ENCODE results near the gene MITF.
"Not testable (repeated sequence)": the region's sequence is repeated elsewhere in the genome, so short reads cannot be mapped to it uniquely, and the experiment has no call there.

MITF gene

DNA sequence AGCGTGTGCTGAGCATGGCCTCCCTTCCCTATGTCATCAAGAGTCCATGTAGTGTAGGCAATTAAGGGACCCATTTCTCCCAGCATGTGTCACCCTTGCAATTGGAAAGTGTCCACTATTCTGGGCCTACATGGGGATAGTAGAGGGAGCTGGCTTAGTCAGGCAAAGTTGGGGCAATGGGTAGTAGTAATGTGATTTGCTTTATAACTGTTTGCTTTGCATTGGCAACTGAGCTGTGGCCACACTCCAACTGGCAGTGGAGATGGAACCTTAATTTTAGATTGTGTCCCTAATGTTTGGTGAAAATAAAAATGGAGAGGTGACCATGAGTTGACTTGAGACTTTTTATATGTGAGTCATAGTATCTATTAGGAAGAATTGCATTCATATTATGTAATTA, 162.5 kb downstream of the MITF start:
- in situ Hi-C loops (cut with HindIII; ENCODE audit: low sequenced_read_pairs): no loop called here

DNA sequence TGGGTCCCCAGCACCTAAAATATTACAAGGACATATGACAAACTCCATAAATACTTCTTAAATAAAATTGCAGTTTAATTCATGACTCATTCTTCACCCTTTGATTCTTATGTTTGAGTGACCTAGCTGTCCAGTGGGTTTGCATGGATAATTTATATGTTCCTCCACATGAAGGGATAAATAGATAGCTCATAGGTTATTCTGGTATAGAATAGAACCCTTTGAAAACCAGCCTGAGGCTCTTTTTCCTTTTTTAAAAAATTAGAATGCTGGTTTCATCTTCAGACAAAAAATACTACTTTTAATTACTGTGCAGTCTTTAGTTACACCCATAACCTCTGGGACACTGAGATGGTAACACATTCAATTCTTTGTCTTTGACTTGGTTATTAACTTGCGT, 163.1 kb downstream of the MITF start:
- in situ Hi-C loops (cut with HindIII; ENCODE audit: low sequenced_read_pairs): no loop called here

DNA sequence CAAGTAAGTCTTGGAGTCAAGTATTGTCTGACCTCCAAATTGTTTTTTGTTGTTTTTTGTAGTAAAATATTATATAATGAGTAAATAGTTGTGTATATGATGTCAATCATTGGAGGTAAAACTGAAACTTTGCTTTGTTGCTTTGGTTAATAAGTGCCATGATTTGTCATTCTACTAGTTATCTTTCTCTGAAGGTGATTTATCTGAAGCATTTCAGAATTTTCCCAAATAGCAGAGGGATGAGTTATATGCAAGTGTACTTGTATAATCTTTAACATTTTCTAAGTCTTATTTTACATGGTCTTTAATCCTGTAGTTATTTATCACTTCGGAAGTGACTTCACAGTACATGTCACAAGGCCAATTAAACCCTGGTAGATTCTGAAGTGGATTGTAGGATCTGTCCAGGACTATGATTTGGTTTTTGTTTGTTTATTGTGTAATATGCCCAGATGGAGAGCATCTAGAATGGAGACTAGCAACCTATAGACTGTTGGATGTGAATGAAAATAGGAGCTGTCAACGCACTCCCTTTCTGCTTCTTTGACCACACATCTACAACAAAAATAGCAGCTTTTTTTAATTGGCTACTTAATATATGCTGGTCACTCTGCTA, 167.2 kb downstream of the MITF start:
- in situ Hi-C loops (cut with HindIII; ENCODE audit: low sequenced_read_pairs): no loop called here

DNA sequence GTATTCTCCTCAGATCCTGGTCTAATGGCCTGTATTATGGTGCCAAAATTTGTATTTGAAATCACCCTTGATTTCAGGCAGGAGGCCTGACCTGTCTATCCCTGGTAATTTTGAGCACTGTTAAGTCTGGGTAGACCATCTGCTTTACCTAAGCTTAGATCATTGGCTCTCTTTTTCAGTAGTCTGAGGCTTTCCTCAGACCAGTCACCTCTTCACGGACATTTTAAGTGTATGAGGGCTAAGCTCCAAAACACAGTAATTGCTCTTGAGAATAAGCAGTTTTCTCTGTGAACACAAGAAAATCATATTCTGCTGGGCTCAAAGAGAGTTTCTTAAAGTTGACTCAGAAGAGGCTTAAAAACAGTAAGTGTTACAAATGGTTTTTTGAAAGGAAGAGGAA, 168.3 kb downstream of the MITF start:
- in situ Hi-C loops (cut with HindIII; ENCODE audit: low sequenced_read_pairs): no loop called here

DNA sequence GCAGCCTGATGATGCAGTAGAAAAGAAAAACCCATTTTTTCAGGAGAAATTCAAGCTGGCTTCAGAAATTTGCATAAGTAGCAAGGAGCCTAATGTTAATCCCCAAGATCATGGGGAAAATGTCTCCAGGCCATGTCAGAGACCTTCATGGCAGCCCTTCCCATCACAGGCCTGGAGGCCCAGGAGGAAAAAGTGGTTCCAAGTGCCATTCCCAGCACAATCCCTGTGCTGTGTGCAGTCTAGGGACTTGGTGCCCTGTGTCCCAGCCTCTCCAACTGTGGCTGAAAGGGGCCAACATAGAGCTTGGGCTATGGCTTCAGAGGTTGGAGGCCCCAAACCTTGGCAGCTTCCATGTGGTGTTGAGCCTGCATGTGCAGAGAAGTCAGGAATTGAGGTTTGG, 170.6 kb downstream of the MITF start:
- in situ Hi-C loops (cut with HindIII; ENCODE audit: low sequenced_read_pairs): loop anchor here (5.0 kb wide), 1 partner anchor 98 kb away; no protein-coding TSS in a partner anchor

DNA sequence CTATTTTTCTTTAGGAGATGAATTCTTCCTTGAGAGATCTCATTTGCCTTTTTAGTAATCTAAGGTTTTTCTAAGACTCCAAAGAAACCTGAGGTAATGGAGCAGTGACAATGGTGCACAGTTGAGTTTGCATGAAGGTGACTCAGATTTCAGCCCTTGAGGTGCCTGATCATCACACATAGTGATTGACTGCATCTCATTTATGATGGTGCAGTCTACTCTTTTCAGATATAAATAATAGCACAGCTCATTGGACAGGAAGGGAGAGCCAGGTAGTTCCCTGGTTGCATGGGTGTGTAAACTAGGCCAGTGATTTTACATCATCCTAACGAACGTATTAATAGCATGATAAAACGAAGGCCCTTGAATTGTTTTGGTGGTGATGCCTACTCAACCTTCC, 174.2 kb downstream of the MITF start:
- in situ Hi-C loops (cut with HindIII; ENCODE audit: low sequenced_read_pairs): loop anchor here (5.0 kb wide), 1 partner anchor 101 kb away; no protein-coding TSS in a partner anchor

DNA sequence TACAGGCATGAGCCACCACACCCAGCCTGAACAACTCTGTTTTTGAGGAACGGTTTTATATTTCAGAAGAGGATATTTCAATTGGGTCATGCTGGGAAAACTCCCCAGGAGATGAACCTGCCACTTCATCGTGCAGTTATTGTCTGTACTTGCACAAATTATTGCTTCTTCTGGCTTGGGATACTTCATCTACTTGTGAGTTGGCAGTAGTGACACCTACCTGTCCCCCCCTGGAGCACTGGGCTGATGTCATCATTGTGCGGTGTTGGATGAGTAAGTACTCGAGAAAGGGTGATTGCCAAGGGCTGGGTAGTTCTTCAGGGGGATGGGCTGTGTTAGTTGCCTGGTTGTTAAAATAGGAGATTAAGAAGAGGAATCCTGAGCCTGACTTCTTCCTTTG, 175.1 kb downstream of the MITF start:
- in situ Hi-C loops (cut with HindIII; ENCODE audit: low sequenced_read_pairs): loop anchor here (5.0 kb wide), 1 partner anchor 102 kb away; no protein-coding TSS in a partner anchor

DNA sequence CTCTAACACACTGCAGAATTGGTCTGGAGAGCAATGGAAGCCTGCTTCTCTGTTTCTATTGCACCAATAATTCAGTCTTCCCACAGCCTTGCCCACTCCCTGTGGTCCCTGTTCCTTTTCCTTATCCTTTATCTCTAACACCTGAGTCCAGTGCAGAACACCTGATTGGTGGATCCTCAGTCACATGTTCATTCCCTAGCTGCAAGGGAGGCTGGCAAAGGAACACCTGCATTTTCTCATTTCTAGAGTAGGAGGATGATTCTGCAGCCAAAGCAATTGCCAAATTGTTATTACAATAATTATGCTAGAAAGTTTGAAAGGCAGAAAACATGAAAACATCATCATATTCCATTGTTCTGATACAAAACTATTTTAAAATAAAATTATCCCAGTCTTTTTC, 176.5 kb downstream of the MITF start:
- in situ Hi-C loops (cut with HindIII; ENCODE audit: low sequenced_read_pairs): no loop called here

DNA sequence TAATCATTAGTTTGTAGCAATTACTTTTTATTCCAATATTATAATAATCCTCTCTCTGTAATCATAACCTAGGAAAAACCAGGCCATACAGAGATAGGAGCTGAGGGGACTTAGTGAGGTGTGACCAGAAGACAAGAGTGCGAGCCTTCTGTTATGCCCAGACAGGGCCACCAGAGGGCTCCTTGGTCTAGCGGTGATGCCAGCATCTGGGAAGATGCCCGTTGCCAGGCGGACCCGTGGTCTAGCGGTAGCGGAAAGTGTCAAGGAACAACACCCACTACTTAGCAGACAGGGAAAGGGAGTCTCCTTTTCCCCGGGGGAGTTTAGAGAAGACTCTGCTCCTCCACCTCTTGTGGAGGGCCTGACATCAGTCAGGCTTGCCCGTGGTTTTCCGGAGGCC, 180.7 kb downstream of the MITF start:
- in situ Hi-C loops (cut with HindIII; ENCODE audit: low sequenced_read_pairs): not testable (repeated sequence)

DNA sequence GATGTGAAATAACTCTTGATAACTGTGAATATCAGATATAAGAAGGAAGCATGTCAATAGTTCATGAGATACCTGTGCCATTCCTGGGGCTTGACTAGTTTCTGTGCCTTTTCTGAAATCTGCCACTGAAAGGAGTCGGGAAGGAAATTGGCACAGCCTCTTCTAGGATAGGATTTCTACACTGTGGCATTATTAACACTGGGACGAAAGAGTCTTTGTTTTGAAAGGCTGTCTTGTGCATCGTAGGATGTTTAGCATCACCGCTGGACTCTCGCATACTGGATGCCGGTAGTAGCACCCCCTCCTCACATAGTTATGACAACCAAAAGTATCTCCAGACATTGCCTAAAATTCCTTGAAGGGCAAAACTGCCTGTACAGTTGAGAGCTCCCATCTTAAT, 182.4 kb downstream of the MITF start:
- in situ Hi-C loops (cut with HindIII; ENCODE audit: low sequenced_read_pairs): no loop called here

DNA sequence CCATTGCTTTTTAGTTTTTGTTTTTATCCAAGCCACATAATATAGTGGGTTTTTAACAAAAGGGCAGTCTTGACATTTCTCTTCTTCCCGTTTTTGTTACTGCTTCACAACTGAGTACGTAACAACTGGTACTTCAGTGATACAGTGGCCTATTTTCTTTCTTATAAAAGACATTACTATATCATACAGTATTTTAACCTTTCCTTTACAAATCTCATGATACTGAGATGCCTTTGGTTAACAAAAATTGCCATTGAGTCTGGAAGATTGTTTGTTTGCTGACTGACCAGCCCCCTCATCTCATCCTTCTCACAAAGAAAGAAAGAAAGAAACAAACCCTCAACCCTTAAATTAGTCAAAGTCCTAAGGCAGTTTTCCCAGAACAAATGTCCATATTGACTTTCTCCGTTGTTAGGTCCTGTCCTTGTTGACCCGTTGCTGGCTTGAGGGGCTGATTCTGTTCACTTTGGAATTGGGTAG, 183.3 kb downstream of the MITF start:
- in situ Hi-C loops (cut with HindIII; ENCODE audit: low sequenced_read_pairs): no loop called here

DNA sequence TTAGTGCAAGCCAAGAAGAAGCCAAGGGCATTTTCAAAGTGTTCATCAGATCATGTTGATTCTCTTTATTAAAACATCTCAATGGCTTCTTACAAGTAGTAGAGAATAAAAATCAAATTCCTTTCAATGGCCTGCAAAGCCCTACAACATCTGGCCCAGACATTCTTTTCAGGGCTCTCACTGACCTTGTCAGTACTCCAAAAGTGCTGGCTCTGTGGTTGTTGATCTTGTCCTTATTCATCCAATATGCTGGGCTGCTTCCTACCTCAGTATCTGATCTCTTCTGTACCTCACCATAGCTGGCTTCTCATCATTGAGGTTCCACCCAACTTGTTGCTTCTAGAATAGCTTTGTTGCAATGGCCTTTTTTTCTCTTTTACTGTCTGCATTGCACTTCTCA, 186.2 kb downstream of the MITF start:
- in situ Hi-C loops (cut with HindIII; ENCODE audit: low sequenced_read_pairs): no loop called here

DNA sequence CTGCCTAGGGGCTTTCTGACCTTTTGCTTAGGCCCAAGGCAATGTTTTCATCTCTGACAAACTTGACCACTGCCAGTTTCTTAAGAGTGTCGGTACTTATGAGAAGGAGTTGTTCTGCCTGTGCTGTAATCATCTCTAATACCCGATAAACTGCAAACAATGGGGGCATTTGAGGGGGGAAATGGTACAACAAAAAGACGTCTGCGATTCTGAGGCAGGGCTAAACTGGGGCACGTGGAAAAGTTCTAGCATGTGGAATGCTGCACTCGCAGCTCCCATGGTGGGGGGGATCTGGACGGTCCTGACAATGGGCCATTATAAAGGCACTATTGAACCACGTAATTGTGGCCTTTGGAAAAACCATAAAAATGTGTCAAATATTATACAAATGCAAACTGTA, 187.1 kb downstream of the MITF start:
- in situ Hi-C loops (cut with HindIII; ENCODE audit: low sequenced_read_pairs): no loop called here

DNA sequence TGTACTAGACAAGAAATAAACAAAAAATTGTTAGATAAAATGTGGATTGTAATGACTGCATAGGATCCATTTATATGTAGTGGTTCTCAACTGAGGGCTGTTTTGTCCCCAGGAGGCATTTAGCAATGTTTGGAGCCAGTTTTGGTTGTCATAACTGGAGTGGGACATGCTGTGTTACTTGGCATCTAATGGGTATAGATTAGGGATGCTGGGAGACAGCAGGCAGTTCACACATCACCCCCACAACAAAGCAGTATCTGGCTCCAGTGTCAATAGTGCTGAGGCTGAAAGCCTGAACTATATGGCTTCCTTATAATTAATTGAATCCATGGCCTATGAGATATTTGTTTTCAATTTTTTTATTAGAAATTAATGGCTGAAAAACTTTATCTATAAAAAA, 188.3 kb downstream of the MITF start:
- in situ Hi-C loops (cut with HindIII; ENCODE audit: low sequenced_read_pairs): no loop called here

DNA sequence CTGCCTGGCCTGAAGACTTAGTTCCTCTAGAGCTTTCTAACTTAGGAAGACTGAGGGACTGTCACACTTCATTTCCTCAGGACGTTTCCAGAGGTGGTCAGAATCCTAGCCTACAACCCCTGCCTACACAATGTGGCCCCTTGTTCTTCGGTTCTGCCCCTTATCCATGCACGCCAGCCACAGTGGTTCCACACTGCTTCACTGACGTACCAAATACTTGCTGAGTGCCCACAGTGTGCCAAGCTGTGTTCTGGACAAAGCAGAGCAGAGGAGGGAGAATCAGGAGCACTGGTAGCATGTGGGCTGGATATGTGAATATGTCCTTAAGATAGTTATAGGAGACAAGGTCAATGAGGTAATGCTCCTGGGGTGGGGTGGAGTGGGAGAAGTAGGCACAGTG, 189.8 kb downstream of the MITF start:
- in situ Hi-C loops (cut with HindIII; ENCODE audit: low sequenced_read_pairs): no loop called here

DNA sequence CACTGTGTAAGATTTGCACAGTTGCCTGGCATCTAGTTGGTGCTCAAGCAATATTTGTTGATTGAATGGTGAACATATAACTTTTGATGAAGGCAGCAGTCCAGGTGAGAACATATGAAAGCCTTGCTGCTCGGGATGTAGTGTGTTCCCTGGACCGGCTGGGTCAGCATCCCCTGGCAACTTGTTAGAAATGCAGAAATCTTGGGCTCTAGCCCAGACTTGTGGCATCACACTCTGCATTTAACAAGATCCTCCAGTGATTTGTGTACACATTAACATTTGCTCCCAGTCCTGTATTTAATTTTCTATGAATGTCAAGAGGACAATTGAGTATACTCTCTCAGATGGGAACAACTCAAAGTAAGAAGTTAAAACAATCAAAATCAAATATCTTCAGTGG, 191.3 kb downstream of the MITF start:
- in situ Hi-C loops (cut with HindIII; ENCODE audit: low sequenced_read_pairs): no loop called here

DNA sequence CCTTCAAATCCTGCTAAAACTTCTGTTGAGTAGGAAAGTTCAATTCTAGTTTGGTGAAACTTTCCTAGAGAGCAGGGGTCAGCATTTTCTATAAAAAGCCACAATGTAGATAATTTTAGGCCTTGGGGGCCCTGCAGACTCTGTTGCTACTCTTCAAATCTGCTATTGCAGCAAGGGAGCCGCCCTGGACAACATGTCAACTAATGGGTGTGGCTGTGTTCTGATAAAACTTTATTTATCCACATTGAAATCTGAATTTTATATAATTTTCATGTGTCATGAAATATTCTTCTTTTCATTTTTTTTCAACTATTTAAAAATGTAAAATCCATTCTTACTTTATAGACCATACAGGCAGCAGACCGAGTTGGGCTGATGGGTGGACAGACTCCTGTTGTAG, 192.8 kb downstream of the MITF start:
- in situ Hi-C loops (cut with HindIII; ENCODE audit: low sequenced_read_pairs): no loop called here

DNA sequence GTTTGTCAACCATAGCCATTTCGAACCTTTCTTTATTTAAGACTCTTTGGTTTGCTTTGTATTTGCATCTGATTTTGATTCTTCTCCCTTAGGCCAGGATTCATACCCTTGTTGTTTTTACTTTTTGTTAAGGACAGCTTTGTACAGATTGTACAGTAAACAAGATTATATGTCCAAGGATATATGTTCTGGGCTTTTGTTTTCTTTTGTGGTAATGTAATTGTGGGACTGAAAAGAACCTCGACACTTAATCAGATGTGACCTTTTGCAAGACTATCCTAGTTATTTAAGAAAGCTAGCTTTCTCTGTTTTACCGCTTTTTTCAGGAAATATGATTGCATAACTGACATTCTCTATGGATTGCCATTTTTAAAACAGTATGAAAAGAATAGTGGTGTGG, 193.2 kb downstream of the MITF start:
- in situ Hi-C loops (cut with HindIII; ENCODE audit: low sequenced_read_pairs): no loop called here

DNA sequence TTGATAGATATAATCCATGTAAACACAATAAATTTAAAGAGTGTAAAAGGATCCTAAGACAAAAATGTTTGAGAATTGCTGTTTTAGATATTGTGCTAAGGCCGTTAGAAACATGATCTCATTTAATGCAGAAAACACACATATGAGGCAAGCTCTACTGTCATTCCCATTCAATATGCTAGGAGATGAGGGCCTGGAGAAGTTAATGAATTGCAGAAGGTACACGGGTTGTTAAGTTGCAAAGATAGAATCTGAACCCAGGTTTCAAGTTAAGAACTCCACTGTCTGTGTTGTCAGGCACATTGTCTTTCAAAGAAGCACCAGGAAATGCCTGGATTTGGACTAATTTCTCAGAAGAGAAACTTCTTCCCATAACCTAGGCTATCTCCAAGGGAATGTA, 195.1 kb downstream of the MITF start:
- in situ Hi-C loops (cut with HindIII; ENCODE audit: low sequenced_read_pairs): no loop called here

DNA sequence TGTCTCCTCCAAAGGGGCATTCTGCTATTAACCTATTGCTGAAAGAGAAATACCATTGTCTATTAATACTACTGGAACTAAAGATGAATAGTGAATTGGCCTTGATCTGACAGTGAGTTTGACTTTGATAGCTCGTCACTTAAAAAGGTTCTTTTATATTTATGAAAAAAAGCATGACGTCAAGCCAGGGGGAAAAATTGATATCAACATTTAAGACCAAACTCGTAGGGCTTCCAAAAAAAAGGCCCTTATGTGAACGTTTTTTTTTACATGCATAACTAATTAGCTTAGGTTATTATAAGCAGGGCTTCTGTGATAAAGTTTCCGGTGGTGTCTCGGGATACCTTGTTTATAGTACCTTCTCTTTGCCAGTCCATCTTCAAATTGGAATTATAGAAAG, 197.0 kb downstream of the MITF start:
- in situ Hi-C loops (cut with HindIII; ENCODE audit: low sequenced_read_pairs): no loop called here

DNA sequence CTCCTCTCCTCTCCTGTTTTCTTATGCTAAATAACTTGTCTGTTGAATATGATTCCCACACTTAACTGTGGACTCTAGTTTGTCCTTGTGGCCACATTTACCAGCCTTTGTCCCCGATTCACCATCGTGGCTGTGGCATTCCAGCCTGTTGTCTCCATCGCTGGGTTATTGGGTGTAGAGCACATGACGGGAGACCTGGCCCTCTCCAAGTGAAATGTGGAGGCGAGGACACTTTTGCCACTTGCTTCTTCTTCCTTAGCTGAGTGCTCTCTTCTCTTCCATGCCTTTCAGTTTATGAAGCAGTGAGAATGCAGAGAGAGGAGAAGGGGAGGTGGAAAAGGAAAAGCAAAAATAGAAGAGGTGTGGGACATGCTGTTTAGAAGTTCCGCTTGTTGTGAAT, 198.8 kb downstream of the MITF start:
- in situ Hi-C loops (cut with HindIII; ENCODE audit: low sequenced_read_pairs): no loop called here

DNA sequence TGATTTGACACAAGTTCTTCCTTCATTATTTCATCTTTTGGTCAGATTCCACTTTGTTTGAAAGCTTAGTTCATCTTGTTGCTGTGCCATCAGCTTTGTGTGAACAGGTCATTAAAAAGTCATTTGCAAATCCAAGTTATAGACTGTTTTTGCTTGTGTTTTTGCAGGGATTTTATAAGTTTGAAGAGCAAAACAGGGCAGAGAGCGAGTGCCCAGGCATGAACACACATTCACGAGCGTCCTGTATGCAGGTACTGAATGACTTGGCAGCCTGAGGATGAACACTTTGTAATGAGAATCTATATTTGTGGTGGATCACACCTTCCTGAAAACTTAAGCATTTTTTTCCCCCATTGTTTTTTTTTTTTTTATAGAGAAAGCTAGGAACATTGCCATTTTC, 199.7 kb downstream of the MITF start:
- in situ Hi-C loops (cut with HindIII; ENCODE audit: low sequenced_read_pairs): no loop called here

DNA sequence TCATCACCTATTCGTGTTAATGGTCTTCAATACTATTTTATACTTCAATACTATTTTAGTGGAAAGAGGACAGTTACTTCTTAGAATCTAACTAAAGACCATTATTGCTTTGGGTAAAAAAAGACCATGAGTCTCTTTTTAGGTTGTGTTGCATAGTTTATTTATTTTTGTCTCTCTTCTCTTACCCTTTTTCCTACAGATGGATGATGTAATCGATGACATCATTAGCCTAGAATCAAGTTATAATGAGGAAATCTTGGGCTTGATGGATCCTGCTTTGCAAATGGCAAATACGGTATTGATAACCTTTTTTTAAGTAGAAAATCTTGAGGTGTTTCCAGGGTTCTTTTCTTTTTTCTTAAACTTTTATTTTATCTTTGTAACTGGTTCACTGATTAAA, 201.8 kb downstream of the MITF start:
- in situ Hi-C loops (cut with HindIII; ENCODE audit: low sequenced_read_pairs): no loop called here
